GM15510 (cell line): ENCODE data around the gene APOE.

Source experiments
- POLR2A ChIP-seq: IDR thresholded peaks from 3 replicates; pipeline ENCODE4 v1.6.1; 2011; ENCODE audit warnings: borderline replicate concordance; ENCODE audit not compliant: insufficient read length; ENCODE audit errors: extremely low read depth

APOE gene

GRCh38 chr19:44878120-44878865, 27.3 kb upstream of the APOE start:
- no peak for TF ChIP-seq POLR2A

DNA sequence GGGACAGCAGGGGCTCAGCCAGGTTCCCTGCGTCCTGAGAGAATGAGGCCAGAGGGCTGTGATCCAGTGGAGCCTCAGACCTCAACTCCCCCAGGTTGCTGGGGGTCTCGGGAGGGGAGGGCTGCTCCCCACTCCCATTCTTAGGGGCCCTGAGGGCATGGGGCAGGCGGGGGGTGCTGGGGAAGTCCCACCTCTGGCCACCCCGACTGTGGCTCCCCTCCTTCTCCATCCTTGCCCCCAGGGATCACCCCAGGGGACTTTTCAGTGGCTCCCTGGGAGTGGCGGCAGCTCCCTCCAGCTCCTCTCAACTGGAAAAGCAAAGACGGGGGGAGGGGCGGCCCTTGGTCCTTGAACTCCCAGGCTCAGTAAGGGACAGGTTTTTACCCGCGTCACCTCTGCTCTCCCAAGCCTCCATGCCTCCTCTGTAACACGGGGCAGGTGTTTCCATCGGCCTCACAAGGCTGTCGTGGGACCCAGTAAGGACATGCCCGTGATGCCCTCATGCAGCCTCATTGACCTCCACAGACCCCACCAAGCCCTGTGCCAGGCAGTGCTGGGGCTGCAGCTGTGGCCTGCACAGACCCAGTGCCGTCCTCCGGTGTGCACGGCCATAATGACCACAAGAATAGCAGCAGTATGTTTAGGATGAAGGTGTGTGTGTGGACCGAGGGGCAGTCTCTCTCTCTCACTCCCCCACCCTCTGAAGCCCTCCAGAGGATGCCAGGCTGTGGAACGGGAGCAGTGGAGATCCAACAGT, 26.1 kb upstream of the APOE start:
- no peak for TF ChIP-seq POLR2A

DNA sequence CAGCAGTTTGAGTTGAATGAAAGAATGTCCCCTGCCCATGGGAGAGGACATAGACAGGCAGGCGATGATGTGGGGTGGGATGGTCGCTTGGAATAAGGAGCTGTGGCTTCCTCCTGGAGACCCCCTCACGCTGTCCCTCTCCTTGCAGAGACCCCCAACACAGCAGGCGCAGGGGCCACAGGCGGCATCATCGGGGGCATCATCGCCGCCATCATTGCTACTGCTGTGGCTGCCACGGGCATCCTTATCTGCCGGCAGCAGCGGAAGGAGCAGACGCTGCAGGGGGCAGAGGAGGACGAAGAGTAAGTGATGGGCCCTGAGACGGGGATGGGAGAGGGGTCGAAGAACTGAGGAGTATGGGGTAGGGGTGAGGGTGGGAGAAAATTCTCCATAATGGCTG, 23.5 kb upstream of the APOE start:
- no peak for TF ChIP-seq POLR2A

DNA sequence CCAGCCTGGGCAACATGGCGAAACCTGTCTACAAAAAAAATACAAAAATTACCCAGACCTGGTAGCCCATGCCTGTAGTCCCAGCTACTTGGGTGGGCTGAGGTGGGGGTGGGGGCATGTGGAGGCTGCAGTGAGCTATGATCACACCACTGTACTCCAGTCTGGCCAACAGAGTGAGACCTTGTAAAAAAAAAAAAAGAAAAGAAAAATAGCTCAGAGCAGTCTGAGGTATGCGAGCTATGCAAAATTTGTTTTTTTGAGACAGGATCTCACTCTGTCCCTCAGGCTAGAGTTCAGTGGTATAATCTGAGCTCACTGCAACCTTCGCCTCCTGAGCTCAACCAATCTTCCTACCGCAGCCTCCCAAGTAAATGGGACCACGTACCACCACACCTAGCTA, 21.7 kb upstream of the APOE start:
- TF ChIP-seq POLR2A, result no peak

DNA sequence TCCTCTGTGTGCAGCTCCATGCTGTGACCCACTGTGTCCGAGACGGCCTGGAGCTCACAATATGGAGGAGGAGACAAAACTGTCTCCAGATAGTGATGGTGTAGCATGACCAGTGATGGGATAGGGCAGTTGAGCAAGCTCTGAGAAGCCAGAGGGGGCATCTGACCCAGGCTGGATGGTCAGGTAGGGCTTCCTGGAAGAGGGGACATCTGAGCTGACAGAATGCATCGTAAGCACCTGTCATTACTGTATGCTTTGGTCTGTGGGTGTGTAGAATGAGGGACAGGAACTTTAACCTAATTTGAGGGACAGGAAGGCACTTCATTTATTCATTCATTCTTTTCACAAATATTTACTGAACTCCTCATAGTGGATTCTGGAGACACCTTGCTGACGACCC, 21.0 kb upstream of the APOE start:
- TF ChIP-seq POLR2A, result no peak

- TF ChIP-seq POLR2A, result no peak
Observed at GRCh38 chr19:44886141-44886540, 19.5 kb upstream of the APOE start.

DNA sequence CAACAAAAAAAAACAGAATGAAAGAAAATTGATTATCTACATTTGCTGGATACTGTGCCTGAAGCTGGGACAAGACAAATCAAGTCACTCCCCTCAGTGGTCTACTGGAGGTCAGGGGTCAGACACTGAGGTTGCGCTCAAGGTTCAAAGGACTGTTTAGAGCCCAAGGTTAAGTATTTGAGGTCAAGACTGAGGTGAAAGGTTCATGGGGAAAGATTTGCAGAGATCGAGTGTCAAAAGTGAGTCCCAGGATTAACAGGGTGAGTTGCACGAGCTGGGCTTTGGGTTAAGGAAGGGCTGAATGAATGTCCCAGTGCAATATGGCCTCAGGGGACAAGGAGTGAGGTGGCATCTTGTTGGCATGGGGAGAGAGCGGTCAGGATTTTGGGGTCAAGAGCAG, 17.9 kb upstream of the APOE start:
- TF ChIP-seq POLR2A, result no peak

DNA sequence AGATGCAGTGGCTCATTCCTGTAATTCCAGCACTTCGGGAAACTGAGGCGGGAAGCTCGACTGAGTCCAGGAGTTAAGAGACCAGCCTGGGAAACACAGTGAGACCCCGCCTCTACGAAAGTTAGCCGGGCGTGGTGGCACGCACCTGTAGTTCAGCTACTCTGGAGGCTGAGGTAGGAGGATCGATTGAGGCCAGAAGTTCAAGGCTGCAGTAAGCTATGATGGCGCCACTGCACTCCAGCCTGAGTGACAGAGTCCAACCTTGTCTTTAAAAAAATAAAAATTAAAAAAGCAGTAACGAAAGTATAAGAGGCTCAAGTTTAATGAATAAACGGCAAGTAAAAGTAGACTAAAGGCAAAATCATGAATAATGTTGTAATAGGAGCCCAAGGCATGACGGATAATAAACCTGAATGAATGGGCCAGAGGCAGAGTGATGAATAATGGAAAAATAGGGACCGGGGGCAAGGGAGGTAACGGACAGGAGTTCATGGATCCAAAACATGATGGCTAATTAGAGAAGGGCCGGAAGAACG, 15.7 kb upstream of the APOE start:
- no peak for TF ChIP-seq POLR2A

GRCh38 chr19:44890366-44891015, 15.1 kb upstream of the APOE start:
- TF ChIP-seq POLR2A, result peak; percentile 56

DNA sequence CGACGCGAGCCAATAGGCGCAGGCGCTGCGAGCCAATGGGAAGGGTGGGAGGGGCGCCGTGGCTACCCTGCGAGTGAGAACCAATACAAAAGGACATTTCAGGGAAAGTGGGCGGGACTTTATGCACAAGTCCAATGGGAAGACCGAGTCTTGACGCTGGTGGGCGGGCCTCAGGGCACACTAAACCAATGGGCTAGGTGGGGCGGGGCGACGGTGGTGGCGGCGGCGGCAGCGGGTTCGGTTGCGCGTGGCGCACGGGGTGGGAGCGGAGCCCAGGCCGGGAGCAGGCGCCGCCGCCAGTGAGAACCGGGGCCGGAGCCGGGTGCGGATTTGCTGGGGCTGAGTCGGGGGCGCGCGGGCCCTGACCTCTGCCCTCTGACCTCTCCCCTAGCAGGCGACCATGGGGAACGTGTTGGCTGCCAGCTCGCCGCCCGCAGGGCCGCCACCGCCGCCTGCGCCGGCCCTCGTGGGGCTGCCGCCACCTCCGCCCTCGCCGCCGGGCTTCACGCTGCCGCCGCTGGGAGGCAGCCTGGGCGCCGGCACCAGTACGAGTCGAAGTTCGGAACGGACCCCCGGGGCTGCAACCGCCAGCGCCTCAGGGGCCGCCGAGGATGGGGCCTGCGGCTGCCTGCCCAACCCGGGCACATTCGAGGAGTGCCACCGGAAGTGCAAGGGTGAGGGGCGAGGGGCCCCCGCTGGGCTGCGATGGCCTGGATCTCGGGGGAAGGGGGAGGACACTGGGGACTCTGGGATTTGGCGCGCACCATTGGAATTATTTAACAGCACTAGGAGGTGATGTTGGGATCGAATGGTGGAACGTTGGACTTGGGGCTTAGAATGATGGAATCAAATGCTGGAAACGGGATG, 14.3 kb upstream of the APOE start, which contains the start of gene TOMM40:
TOMM40 (plus strand) TSS at position 239 of the 867 bp plus-strand sequence; CDS start at position 401, 162 bp downstream.
- peak; percentile 64 for TF ChIP-seq POLR2A

DNA sequence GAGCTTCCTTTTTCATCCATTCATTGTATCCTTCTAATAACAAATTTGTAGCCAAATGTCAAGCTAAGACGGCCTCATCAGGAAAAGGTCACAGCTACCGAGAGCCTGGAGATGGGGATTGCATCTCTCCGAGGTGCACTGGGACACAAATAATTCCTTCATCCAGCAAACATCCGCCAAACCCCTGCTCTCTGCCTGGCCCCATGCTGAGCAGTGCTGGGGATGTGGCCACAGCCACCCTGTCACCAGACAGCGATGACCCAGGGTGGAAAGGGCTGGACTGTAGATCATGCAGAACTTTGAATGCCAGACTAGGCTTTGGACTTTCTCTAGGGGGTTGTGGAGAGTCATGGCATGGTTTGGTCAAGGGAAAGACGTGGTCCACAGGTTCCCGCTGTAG, 12.7 kb upstream of the APOE start:
- TF ChIP-seq POLR2A, result no peak

DNA sequence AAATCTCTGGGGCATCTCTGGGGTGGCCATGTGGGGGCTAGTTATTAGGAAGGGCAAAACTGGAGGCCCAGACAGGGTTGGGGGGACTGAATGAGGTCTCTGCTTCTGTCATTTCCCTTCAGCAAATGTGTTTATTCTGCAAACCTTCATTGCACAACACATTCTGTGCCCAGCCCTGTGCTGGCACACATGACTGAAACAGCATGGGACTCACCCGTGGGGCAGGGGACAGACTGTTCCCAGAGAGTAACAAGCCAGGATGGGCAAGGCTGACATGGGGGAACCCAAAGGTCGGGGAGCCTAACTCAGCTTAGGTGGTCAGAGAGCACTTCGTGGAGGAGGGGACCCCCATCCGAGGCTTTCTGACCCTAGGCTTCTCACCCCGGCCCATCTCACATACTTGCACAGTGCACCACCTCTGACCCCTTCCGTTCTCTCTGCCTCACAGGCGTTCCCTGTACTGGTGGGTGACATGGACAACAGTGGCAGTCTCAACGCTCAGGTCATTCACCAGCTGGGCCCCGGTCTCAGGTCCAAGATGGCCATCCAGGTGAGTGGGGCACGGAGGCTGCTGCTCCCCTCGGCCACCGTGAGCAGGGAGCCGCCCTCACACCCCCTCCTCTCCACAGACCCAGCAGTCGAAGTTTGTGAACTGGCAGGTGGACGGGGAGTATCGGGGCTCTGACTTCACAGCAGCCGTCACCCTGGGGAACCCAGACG, 12.1 kb upstream of the APOE start:
- TF ChIP-seq POLR2A, result no peak

GRCh38 chr19:44894052-44894400, 11.6 kb upstream of the APOE start:
- TF ChIP-seq POLR2A, result no peak

GRCh38 chr19:44894946-44895345, 10.7 kb upstream of the APOE start:
- no peak for TF ChIP-seq POLR2A

DNA sequence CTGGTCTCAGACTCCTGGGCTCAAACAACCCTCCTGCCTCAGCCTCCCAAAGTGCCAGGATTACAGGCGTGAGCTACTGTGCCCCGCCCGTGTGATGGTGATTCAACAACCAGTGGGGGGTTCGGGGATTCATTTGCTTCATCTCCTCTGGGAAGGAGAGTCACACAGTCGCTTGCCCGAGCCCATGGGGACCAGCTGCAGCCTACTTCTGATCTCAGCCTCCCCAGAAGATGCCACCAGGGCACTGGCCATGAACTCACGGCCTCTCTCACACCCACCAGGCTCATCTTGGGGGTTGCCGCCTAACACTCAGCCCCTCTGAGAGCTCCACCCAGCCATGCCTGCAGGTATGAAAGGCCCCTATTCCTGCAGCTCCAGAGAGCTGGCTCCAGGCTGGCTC, 7.8 kb upstream of the APOE start:
- TF ChIP-seq POLR2A, result no peak
